ENCODE measurements around the gene CEP68.

The CEP68 gene

GRCh38 chr2:65075605-65076344 lies 19.6 kb downstream of the CEP68 start:
- no peaks in the 10 kb centered on the region for H3K27me3 ChIP-seq (ENCODE audit: insufficient read depth, low read depth, severe bottlenecking)
- H3K27ac ChIP-seq, result peak overlapping the region; percentile 26
- H3K9me3 ChIP-seq (ENCODE audit: severe bottlenecking), result no peaks in the 10 kb centered on the region
- TF ChIP-seq CTCF (IDR thresholded peaks at IDR 0.05; ENCODE audit: low read depth, low read length), result no peak
- H3K36me3 ChIP-seq, result peaks cover 77% of the 10 kb centered on the region
- H3K4me3 ChIP-seq (ENCODE audit: low read depth, low read length), result no peak overlapping the region
- DNase-seq, result no peak

GRCh38 chr2:65076345-65076710 lies 20.1 kb downstream of the CEP68 start:
- DNase-seq, result no peak
- peaks cover 73% of the 10 kb centered on the region for H3K36me3 ChIP-seq
- no peak for TF ChIP-seq CTCF (IDR thresholded peaks at IDR 0.05; ENCODE audit: low read depth, low read length)
- no peaks in the 10 kb centered on the region for H3K27me3 ChIP-seq (ENCODE audit: insufficient read depth, low read depth, severe bottlenecking)
- H3K9me3 ChIP-seq (ENCODE audit: severe bottlenecking), result no peaks in the 10 kb centered on the region
- peak overlapping the region; percentile 26 for H3K27ac ChIP-seq
- H3K4me3 ChIP-seq (ENCODE audit: low read depth, low read length), result no peak overlapping the region

- no peak for TF ChIP-seq CTCF (IDR thresholded peaks at IDR 0.05; ENCODE audit: low read depth, low read length)
- Histone ChIP-seq H3K9me3 (ENCODE audit: severe bottlenecking) (no peaks in the 10 kb centered on the region), H3K27ac (no peak overlapping the region), H3K36me3 (peaks cover 70% of the 10 kb centered on the region), H3K4me3 (ENCODE audit: low read depth, low read length) (no peak overlapping the region), H3K27me3 (ENCODE audit: insufficient read depth, low read depth, severe bottlenecking) (no peaks in the 10 kb centered on the region)
- no peak for DNase-seq
Observed at GRCh38 chr2:65077898-65078297, 21.7 kb downstream of the CEP68 start.

GRCh38 chr2:65079017-65079416 lies 22.8 kb downstream of the CEP68 start:
- no peak overlapping the region for H3K27ac ChIP-seq
- H3K9me3 ChIP-seq (ENCODE audit: severe bottlenecking), result no peaks in the 10 kb centered on the region
- DNase-seq, result no peak
- no peaks in the 10 kb centered on the region for H3K27me3 ChIP-seq (ENCODE audit: insufficient read depth, low read depth, severe bottlenecking)
- peaks cover 76% of the 10 kb centered on the region for H3K36me3 ChIP-seq
- TF ChIP-seq CTCF (IDR thresholded peaks at IDR 0.05; ENCODE audit: low read depth, low read length), result no peak
- H3K4me3 ChIP-seq (ENCODE audit: low read depth, low read length), result no peak overlapping the region

GRCh38 chr2:65081232-65081685 lies 25.0 kb downstream of the CEP68 start:
- Histone ChIP-seq H3K9me3 (ENCODE audit: severe bottlenecking) (no peaks in the 10 kb centered on the region), H3K36me3 (peaks cover 88% of the 10 kb centered on the region), H3K27me3 (ENCODE audit: insufficient read depth, low read depth, severe bottlenecking) (no peaks in the 10 kb centered on the region), H3K4me3 (ENCODE audit: low read depth, low read length) (no peak overlapping the region), H3K27ac (no peak overlapping the region)
- no peak for TF ChIP-seq CTCF (IDR thresholded peaks at IDR 0.05; ENCODE audit: low read depth, low read length)
- DNase-seq, result no peak

GRCh38 chr2:65085148-65085547 lies 28.9 kb downstream of the CEP68 start:
- no peak for TF ChIP-seq CTCF (IDR thresholded peaks at IDR 0.05; ENCODE audit: low read depth, low read length)
- Histone ChIP-seq H3K27me3 (ENCODE audit: insufficient read depth, low read depth, severe bottlenecking) (no peaks in the 10 kb centered on the region), H3K4me3 (ENCODE audit: low read depth, low read length) (no peak overlapping the region), H3K36me3 (peaks cover 79% of the 10 kb centered on the region), H3K9me3 (ENCODE audit: severe bottlenecking) (no peaks in the 10 kb centered on the region), H3K27ac (no peak overlapping the region)
- DNase-seq, result no peak

Data from WERI-Rb-1 (cell line).